GM19328 (cell line): ENCODE results near the gene PPP4C.

Experiments
- ATAC-seq: cut with Tn5 transposase; IDR thresholded peaks from one replicate; pipeline ENCODE4 v1.9.1; 2021; ENCODE audit warnings: mild to moderate bottlenecking, moderate library complexity; ENCODE audit not compliant: unreplicated experiment

Gene PPP4C

DNA sequence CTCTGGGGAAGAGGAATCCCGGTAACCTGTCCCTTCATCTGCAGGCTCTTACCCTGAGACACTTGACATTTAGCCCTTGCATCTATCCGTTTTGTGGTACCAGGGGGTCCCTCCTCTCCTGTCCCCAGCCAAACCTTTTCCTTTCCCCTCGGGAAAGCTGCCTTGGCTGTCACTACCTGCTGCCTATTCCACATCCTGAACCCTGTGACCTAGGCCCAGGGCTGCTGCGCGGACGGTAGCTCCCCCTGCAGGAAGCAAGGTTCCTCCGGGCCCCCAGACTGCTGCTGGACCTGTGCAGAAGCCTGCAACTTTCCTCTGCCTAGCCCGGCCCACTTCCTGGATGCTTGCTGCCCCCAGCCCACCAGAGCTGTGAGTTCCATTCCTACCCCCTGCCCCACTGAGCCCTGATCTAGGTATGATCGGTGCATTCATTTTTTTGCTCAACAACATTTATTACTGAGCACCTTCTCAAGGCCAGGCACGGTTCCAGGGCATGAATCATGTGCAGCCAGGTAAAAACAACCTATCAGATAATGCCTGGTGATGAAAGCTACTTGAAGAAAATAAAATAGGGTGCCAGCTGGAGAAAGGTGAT lies 20.7 kb upstream of the PPP4C start:
- no peak for ATAC-seq

DNA sequence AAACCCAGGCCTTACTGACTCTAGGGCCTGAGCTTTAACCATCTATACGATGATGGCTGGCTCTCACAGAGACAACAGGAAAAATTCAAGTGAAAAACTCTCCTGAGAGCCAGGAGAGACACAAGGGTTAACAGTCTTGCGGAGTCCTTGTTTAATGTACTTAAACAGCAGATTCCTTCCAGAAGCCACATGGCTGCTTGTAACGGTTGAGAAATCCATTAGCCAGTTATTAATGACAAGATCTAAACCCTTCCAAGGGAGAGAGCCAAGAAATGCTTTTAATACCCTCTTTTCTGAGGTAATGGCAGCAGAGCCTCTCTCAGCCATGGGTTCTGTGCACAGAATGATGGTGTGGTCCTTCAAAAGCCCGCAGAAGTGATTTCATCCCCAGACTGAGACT lies 15.4 kb upstream of the PPP4C start:
- no peak for ATAC-seq

DNA sequence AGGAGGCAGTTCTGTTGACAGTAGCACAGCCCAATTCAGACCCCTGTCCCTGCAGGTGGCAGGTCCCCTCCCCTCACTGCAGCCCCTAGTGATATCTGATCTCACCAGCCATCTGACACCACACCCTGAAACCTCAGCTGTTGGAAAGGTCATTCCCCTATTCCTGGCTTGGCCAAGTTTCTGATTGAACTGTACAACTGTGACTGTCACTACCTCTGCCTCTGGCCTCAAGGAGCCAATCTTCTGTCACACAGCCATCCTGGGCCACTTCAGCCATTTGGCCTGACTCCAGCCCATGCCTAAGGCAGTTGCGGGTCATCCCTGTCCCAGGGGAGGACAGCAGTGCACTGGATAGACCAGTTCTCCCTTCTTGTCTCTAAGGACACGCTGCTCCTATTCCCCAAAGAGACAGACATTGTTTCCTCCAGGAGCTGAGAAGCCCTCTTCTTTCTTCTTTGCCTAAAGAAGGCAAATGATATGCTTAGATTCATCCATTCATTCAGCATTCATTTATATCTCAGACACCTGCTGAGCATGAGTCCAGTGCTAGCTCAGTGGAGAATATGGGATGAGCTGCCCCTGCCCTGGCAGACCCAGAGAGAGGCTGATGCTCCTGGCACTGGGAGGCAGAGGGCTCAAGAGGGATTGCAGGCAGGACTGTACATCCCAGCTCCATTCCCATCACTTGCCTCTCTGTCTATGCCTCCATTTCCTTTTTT lies 14.8 kb upstream of the PPP4C start:
- ATAC-seq = no peak

DNA sequence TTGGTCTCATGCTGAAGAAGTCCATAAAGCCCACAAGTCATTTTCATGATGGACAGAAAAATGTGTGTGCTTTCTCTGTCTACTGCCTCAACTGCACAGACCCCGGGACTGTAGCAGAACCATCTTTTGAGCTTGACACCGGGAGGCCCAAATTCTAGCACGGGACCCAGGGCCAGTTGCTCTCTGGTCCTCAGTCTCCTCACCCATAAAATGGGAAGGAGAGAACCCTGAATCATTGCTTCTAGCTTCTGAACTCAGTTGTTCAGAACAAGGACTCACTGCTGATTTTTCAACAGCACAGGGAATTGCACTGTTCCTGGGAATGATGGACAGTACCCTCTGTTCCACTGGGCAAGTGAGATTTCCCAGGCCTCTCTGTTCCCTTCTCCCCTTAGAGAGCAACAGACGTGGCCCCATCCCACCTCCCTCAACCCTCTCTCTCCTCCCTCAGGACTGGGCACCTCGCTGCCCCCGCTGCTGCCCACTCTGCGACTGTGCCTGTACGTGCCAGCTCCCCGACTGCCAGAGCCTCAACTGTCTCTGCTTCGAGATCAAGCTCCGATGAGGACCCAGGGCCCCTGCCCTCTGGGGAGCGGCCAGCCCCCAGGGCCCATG lies 12.4 kb upstream of the PPP4C start:
- ATAC-seq = no peak

DNA sequence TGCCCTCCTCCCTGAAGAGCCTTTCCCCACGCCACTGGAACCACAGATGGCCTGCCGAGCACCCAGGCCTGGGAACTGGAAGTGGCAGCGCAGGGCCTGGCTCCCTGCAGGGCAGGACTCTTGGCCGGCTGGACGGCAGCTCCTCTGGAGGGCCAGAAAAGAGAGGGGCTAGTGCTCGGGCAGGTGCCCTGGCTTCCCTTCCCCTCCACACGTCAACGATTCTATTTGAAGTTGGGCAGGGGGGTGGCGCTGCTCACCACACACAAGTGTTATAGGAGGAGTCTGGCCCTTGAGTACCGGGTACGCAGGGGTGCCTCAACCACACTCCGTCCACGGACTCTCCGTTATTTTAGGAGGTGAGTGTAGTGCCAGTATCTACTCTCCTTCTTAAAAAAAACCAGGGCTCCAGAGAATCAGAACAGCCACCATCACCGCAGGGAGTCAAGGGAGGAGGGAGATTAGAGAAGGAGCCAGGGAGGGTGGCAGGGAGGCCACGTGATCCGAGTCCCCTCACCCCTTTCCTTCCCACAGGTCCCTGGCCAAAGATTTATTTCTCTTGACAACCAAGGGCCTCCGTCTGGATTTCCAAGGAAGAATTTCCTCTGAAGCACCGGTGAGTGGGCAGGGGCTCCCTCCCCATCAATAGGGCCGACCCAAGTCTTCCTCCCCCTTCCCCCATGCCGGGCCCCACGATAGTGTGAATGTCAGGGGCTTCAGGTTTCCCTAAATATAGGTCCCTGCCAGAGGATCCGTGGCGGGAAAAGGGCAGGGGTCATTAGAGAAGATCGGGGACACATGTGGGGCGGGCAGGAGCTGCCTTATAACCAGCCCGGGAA lies 11.7 kb upstream of the PPP4C start:
- no peak for ATAC-seq

DNA sequence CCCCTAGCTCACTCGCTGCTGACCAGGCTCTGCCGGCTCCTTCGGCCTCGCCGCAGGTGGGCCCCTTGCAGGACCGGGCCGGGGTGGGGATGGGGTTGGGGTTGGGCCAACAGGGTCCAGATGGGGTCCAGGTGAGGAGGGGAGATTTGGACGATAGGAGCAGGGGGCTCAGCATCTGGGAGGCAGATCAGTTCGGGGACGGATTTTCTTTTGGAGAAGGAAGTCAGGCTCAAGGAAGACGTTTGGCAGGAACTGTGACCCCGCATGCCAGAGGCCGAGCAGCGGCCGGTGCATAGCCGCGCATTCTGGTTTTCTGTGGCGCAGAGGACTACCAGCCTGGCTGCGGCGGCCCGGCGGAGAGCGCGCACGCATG lies 11.1 kb upstream of the PPP4C start:
- ATAC-seq = no peak

DNA sequence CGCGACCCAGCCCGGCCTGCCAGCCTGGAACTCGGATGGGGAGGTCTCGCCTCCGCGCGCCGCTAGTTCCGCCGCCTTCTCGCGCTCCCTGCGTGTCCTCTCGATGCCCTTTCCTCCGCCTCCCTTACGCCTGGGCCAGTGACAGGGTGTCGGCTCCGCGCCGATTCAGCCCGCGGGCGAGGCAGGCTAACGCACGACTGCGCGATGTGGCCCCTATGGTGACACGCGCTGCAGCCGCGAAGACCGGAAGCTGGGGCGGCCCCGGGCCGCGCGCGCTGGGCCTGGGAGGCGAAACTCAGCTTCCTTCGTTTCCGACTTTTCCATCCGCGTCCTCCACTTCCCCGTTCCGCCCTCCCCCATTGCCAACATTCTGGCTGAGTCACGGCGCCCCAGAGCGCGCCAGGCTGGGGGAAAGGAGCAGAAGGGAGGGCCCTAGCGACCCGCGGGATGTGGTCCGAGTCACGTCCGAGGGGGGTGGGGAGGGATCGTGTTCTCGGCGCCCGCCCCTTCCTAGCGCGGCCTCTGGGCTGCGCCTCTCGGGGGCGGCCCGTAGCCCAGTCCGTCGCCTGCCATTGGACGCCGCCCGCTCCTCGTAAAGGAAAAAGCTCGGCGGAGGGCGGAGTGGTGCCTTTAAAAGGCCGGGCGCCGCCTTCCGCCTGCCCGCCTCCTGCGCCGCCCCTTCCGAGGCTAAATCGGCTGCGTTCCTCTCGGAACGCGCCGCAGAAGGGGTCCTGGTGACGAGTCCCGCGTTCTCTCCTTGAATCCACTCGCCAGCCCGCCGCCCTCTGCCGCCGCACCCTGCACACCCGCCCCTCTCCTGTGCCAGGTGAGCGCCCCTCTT lies 10.5 kb upstream of the PPP4C start, which contains the start of gene ALDOA:
Gene ALDOA (plus strand): TSS at position 659 of the 841 bp plus-strand sequence. CDS start 1,138 bp downstream, outside the sequence.
- ATAC-seq = peak; percentile 80

DNA sequence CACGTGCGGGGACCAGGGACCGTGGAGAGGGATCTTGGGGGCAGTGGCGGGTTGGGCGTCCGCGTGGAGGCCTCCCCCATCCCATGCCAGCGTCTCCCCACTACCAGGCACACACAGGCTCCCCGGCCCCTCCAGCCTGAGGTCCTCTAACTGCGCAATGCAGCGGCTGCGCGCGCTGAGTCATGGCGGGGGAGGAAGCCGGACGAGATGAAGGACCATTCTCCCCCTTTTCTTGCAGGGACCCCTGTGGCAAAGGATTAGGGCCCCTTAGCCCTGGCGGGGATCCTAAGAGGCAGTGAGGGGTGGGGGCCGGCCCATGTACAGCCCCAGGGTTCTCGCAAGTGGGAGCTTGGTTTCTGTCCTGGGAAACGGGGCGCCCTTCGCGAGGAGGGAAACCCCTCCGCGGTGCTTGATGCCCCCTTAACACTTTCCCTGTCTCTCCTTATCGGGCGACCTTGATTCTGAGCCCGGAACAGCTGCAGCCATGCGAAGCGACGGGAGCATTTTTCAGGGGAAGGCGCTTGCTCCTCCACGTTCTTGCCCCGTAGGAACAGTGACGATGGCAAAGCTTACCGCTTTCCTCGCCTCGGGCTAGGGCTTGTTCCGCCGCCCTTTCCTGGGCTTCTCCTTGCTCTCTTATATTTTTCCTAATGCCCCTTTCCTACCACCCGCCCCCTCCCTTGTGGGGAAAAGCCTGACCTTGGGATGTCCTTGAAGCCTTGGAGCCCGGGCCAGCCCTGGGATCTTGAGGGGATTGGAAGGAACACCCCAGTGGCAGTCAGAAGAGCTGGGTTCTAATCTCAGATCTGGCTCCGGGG lies 9.6 kb upstream of the PPP4C start:
- ATAC-seq = no peak

DNA sequence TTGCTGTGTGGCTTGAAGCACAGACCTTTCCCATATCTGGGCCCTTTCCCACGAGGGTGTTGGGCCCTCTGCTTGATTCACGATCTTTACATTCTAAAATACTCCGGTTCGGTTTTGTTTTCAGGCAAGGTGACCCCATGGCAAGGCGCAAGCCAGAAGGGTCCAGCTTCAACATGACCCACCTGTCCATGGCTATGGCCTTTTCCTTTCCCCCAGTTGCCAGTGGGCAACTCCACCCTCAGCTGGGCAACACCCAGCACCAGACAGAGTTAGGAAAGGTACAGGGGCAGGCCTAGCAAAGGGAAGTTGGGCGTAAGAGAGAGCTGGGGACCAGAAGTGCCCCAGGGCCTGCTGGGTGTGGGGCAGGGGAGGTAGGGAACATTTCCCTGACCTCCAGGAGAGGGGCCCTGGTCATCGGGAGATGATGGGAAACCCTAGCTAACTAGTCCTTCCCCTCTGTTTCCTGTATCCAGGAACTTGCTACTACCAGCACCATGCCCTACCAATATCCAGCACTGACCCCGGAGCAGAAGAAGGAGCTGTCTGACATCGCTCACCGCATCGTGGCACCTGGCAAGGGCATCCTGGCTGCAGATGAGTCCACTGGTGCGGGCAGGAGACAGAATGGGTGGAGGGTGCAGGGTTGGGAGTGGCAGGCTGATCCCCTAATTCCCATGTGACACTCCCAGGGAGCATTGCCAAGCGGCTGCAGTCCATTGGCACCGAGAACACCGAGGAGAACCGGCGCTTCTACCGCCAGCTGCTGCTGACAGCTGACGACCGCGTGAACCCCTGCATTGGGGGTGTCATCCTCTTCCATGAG lies 8.8 kb upstream of the PPP4C start:
- no peak for ATAC-seq

DNA sequence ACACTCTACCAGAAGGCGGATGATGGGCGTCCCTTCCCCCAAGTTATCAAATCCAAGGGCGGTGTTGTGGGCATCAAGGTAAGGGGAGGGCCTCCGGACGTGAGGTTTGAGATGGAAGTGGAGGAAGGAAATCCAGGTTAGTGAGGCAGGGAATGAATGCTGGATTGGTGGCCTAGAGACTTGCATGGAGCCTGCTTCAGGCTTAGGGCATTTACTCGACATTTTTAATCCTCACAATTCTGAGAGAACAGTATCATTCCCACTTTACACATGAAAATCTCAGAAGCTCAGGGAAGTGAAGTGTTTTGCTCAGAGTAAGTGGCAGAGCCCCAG lies 8.2 kb upstream of the PPP4C start:
- no peak for ATAC-seq

DNA sequence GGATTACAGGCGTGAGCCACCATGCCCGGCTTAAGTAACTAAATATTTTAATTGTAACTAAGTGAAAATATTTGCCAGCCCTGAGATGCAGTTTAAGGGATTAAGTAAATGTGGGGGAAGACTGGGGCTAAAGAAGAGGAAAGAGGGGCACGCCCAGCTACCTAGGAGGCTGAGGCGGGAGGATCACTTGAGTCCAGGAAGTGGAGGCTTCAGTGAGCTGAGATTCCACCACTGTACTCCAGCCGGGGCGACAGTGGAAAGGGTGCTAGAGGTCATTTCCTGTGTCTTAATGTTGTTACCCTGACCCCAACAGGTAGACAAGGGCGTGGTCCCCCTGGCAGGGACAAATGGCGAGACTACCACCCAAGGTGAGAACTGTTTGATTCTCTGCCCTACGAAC lies 7.5 kb upstream of the PPP4C start:
- no peak for ATAC-seq

DNA sequence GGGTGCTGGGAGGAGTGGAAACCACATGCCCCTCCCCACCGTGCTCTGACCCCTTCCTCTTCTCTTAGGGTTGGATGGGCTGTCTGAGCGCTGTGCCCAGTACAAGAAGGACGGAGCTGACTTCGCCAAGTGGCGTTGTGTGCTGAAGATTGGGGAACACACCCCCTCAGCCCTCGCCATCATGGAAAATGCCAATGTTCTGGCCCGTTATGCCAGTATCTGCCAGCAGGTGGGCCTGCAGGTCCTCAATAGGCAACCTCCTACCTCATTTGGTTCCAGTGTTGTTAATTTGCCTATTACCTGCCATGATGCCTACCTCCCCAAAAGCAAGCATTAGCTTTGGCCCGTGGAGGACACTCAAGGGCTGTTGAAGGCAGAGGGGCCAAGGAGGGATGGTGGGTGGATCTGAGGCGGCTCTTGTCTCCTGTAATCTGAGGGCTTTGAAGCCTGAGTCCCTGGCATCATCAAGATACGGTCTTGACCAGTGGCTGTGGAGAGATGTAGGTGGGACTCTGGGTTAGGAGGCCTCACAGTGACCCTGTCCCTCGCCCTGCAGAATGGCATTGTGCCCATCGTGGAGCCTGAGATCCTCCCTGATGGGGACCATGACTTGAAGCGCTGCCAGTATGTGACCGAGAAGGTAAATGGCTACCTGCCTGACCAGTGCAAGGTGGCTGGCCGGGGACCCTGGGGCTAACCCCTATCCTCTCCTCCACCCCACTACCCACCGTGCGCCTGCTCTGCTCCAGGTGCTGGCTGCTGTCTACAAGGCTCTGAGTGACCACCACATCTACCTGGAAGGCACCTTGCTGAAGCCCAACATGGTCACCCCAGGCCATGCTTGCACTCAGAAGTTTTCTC lies 6.8 kb upstream of the PPP4C start:
- ATAC-seq = no peak

DNA sequence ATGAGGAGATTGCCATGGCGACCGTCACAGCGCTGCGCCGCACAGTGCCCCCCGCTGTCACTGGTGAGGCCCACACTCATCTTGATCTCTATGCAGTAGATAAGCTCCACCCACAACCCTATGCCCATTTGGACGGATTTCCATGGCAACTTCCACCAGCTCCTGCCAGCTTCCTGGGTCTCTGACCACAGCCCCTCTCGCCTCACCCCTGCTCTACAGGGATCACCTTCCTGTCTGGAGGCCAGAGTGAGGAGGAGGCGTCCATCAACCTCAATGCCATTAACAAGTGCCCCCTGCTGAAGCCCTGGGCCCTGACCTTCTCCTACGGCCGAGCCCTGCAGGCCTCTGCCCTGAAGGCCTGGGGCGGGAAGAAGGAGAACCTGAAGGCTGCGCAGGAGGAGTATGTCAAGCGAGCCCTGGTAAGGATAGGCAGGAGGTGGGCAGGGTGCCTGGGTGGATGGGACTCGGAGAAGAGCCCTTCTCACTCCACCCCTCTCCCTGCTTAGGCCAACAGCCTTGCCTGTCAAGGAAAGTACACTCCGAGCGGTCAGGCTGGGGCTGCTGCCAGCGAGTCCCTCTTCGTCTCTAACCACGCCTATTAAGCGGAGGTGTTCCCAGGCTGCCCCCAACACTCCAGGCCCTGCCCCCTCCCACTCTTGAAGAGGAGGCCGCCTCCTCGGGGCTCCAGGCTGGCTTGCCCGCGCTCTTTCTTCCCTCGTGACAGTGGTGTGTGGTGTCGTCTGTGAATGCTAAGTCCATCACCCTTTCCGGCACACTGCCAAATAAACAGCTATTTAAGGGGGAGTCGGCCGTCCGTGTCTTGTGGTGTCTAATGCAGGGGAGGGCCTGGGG lies 6.0 kb upstream of the PPP4C start:
- ATAC-seq = no peak

DNA sequence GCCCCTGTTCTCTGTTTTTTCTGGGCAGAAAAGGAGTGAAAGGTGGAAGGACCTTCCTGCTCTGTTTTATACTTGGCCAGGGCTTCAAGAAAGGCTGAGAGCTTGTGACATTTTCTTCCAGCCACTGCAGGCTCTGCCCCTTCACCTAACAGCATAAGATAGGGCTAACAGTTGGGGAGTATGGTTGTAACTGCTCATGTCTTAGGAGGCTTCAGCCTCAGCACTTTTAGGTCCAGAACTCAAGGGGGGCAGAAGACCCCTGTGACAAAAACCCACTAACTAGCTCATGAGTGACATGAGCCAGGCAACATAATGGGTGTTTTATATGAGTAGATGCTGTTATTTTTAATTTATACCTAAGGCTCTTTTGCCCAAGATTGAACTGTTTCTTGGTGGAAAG lies 5.3 kb upstream of the PPP4C start:
- ATAC-seq = no peak

DNA sequence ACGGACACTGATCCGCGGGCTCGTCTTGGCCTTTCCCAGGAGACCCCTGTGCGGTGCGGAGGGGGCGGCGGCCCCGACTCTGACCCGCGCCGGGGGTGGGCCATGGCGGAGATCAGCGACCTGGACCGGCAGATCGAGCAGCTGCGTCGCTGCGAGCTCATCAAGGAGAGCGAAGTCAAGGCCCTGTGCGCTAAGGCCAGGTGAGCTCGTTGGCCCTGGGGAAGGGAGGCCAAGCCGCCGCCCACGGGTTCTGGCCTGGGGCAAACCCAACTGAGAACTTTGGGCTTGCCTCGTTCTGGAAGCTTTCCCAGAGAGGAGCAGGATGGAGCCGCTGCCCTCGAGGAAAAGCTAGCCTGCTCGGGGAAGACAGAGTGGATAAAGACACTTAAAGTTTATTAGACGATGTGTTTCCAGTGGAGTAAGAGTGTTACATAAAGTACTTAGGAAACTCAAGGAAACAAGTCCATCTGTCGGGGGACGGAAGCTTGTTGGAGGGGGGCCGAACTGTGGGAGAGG lies 540 bp downstream of the PPP4C start:
- no peak for ATAC-seq

DNA sequence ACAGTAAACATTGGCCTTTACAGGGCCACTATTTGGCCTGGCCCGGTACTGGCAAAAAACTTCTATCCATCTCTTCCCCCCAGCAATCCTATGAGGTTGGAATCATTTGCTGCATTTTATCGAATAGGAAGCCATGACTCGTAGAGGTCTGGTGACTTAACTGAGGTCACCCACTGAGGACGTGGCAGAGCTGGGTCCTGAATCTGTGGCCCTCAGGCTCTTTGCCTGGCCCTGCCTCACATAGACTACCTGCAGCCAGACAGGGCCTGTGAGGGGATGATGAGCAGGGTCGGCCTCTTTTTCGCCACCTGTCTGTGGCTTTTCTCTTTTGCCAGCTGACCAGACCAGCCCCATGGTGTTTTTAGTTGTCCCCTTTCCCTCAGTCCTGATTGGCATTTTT lies 1.9 kb downstream of the PPP4C start:
- ATAC-seq = no peak

DNA sequence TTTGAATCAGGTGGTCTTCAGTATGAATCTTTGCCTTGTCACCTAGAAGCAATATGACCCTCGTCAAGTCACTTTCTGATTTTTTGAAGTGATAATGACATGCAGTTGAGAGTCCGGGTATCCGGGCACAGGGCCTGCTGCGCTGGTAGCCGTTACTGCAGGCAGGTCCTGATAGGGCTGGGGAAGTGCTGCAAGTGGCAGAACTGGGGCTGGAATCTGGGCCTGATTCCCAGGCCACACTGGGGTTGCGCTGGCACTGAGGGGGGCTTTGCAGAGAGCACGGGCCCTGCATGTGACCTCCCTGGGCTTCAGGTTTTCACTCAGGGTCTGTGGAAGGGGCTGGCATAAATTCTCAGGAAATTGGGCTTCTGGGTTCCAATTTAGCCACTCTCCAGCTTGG lies 3.0 kb downstream of the PPP4C start:
- no peak for ATAC-seq
